ENCODE data around the gene OBSCN. TPM values are rescaled to one million over a fixed set of nuclear protein-coding genes. Genes with fewer than 3 reads are reported as not detected.

The OBSCN gene
- total and polyA plus RNA-seq, 2 donors (not counting 3 experiments of a cell fraction or from before 2014, with no cell fraction given): 1.5 to 2.9 TPM

GRCh38 chr1:228281631-228282328 lies 73.9 kb downstream of the OBSCN start:
- dilution Hi-C loops (cut with MboI; ENCODE audit: extremely low pct_ligation_motif_present, low sequenced_read_pairs) (no loop called here), intact Hi-C loops (cut with micrococcal nuclease) (no loop called here)
- Histone ChIP-seq H3K4me2 (ENCODE audit: insufficient read depth, low read length) (no peak overlapping the region), H3K9me1 (replicated peaks; ENCODE audit: control insufficient read depth, extremely low read depth, insufficient read depth, low read length) (no peaks in the 10 kb centered on the region), H3K9ac (replicated peaks; ENCODE audit: extremely low read depth, insufficient read depth, low read length) (no peak overlapping the region), H3K9me3 (replicated peaks; ENCODE audit: control insufficient read depth, insufficient read depth, low read length) (no peaks in the 10 kb centered on the region), H3K36me3 (ENCODE audit: control insufficient read depth in 2 of 2, extremely low read depth in 1 of 2, insufficient read depth in 2 of 2, low read length in 2 of 2) (no peaks in the 10 kb centered on the region), H3K4me1 (ENCODE audit: control insufficient read depth, extremely low read depth, insufficient read depth, low read length) (no peaks in the 10 kb centered on the region), H3K79me2 (ENCODE audit: control insufficient read depth, insufficient read depth, low read length) (no peaks in the 10 kb centered on the region), H3K4me3 (replicated peaks in 1 of 3; ENCODE audit: insufficient read depth in 1 of 3, low read depth in 1 of 3, low read length in 3 of 3) (no peak overlapping the region), H2AFZ (ENCODE audit: low read depth, low read length) (no peak overlapping the region), H3K27me3 (ENCODE audit: control insufficient read depth in 2 of 2, insufficient read depth in 2 of 2, low read length in 2 of 2) (no peaks in the 10 kb centered on the region), H4K20me1 (replicated peaks; ENCODE audit: control insufficient read depth, extremely low read depth, insufficient read depth, low read length) (no peaks in the 10 kb centered on the region), H3K27ac (ENCODE audit: insufficient read depth, low read depth, low read length) (no peak overlapping the region)
- TF ChIP-seq GATA2 (IDR thresholded peaks at IDR 0.05; ENCODE audit: insufficient read depth, insufficient read length, low read depth, low read length) (no peak), MYC (IDR thresholded peaks at IDR 0.05; ENCODE audit: low read depth, low read length) (no peak)
- FAIRE-seq (no peak), DNase-seq (ENCODE audit: low read depth, low spot score) (no peak)
- no TSS peak for BruUV-seq (replicated peaks)
- CTCF ChIA-PET: interaction anchor here (1.8 kb wide), 1 partner anchor 12 kb away, joined by 6 read pairs; no protein-coding TSS in a partner anchor
- POLR2A ChIA-PET: no interaction called here

- no peak overlapping the region for H2AFZ ChIP-seq (ENCODE audit: low read depth, low read length)
- no peak overlapping the region for H3K9ac ChIP-seq (replicated peaks; ENCODE audit: extremely low read depth, insufficient read depth, low read length)
- DNase-seq (ENCODE audit: low read depth, low spot score) (no peak), FAIRE-seq (no peak)
- no peak overlapping the region for H3K27ac ChIP-seq (ENCODE audit: insufficient read depth, low read depth, low read length)
- no peaks in the 10 kb centered on the region for H3K36me3 ChIP-seq (ENCODE audit: control insufficient read depth in 2 of 2, extremely low read depth in 1 of 2, insufficient read depth in 2 of 2, low read length in 2 of 2)
- no peaks in the 10 kb centered on the region for H3K4me1 ChIP-seq (ENCODE audit: control insufficient read depth, extremely low read depth, insufficient read depth, low read length)
- TF ChIP-seq, protein P1, sequence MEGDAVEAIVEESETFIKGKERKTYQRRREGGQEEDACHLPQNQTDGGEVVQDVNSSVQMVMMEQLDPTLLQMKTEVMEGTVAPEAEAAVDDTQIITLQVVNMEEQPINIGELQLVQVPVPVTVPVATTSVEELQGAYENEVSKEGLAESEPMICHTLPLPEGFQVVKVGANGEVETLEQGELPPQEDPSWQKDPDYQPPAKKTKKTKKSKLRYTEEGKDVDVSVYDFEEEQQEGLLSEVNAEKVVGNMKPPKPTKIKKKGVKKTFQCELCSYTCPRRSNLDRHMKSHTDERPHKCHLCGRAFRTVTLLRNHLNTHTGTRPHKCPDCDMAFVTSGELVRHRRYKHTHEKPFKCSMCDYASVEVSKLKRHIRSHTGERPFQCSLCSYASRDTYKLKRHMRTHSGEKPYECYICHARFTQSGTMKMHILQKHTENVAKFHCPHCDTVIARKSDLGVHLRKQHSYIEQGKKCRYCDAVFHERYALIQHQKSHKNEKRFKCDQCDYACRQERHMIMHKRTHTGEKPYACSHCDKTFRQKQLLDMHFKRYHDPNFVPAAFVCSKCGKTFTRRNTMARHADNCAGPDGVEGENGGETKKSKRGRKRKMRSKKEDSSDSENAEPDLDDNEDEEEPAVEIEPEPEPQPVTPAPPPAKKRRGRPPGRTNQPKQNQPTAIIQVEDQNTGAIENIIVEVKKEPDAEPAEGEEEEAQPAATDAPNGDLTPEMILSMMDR (IDR thresholded peaks at IDR 0.05; ENCODE audit: extremely low read depth in 1 of 2, insufficient read depth in 1 of 2, low read depth in 1 of 2, low read length in 2 of 2): no peak
- TF ChIP-seq MAX (IDR thresholded peaks at IDR 0.05; ENCODE audit: insufficient read depth, insufficient read length) (no peak), POLR2A (IDR thresholded peaks at IDR 0.05; ENCODE audit: low read depth, low read length) (no peak), EZH2 (IDR thresholded peaks at IDR 0.05; ENCODE audit: borderline replicate concordance, low read depth, low read length, severe bottlenecking) (no peak), FOS (IDR thresholded peaks at IDR 0.05; ENCODE audit: borderline replicate concordance, insufficient read depth, low read length) (no peak), JUN (IDR thresholded peaks at IDR 0.05; ENCODE audit: borderline replicate concordance, insufficient read depth, insufficient read length, low read depth) (no peak), POLR2AphosphoS5 (IDR thresholded peaks at IDR 0.05; ENCODE audit: insufficient read depth, low read depth, low read length) (no peak), GATA2 (IDR thresholded peaks at IDR 0.05; ENCODE audit: insufficient read depth, insufficient read length, low read depth, low read length) (no peak), MYC (IDR thresholded peaks at IDR 0.05; ENCODE audit: low read depth, low read length) (no peak)
- no peak overlapping the region for H3K4me2 ChIP-seq (ENCODE audit: insufficient read depth, low read length)
- intact Hi-C loops (cut with micrococcal nuclease) (no loop called here), dilution Hi-C loops (cut with MboI; ENCODE audit: extremely low pct_ligation_motif_present, low sequenced_read_pairs) (no loop called here)
- H3K79me2 ChIP-seq (ENCODE audit: control insufficient read depth, insufficient read depth, low read length): no peaks in the 10 kb centered on the region
- no peaks in the 10 kb centered on the region for H3K9me3 ChIP-seq (replicated peaks; ENCODE audit: control insufficient read depth, insufficient read depth, low read length)
- no peaks in the 10 kb centered on the region for H4K20me1 ChIP-seq (replicated peaks; ENCODE audit: control insufficient read depth, extremely low read depth, insufficient read depth, low read length)
- BruUV-seq (replicated peaks): no TSS peak
- H3K27me3 ChIP-seq (ENCODE audit: control insufficient read depth in 2 of 2, insufficient read depth in 2 of 2, low read length in 2 of 2): no peaks in the 10 kb centered on the region
- no peak overlapping the region for H3K4me3 ChIP-seq (replicated peaks in 1 of 3; ENCODE audit: insufficient read depth in 1 of 3, low read depth in 1 of 3, low read length in 3 of 3)
- POLR2A ChIA-PET: no interaction called here
- CTCF ChIA-PET: interaction anchor here (1.4 to 1.8 kb wide), 2 partner anchors 12 to 46 kb away, joined by 3 to 6 read pairs; no protein-coding TSS in a partner anchor
- no peaks in the 10 kb centered on the region for H3K9me1 ChIP-seq (replicated peaks; ENCODE audit: control insufficient read depth, extremely low read depth, insufficient read depth, low read length)
Measured at GRCh38 chr1:228282329-228283042, 74.6 kb downstream of the OBSCN start.
